Lower leg skin (tissue), 3 donors: ENCODE data around the gene WFIKKN1.

Experiments
- CTCF ChIP-seq, 3 donors: fragments of 450-650 bp; IDR thresholded peaks; one replicate each; pipeline ENCODE4 v1.5.1; 2016; ENCODE audit warnings: antibody characterized with exemption in 3 of 3, mild to moderate bottlenecking in 3 of 3, moderate library complexity in 2 of 3
- POLR2A ChIP-seq, 2 donors: fragments of 450-650 bp; IDR thresholded peaks; one replicate each; pipeline ENCODE4 v1.6.1; 2016 to 2017; ENCODE audit warnings: antibody characterized with exemption in 2 of 2, mild to moderate bottlenecking in 1 of 2, moderate library complexity in 1 of 2

- TF ChIP-seq CTCF (IDR thresholded peaks at IDR 0.05) (no peak), POLR2A (IDR thresholded peaks at IDR 0.05) (no peak)
Observed at GRCh38 chr16:648071-648780, 17.4 kb downstream of the WFIKKN1 start.
